ENCODE measurements around the gene TMEM165. TPM values are rescaled to one million over a fixed set of nuclear protein-coding genes. Genes with fewer than 3 reads are reported as not detected.

TMEM165 gene
- total and polyA plus RNA-seq, 9 donors: 33.3 to 230 (median 77.8) TPM

DNA sequence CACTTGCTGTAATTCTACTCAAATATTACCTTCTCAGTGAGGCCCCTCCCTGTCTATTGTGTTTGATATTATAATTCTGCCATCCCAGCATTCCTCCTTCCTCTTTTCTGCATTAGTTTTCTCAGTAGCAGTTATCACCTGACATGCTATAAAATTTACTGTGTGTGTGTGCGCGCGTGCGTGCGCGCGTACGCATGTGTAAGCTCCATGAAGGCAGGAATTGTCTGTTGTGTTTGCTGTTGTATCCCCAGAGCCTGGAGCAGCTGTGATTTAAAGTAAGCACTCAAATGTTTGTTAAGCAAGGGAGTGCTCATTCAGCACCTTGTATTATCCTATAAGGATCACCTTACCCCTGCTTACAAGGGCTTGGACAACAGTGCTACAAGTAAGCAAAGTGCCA, 41.1 kb upstream of the TMEM165 start:
- WGBS, 3 donors: 86 to 99% (median 93%) methylated on average over 8 of the region's 8 CpGs
- no peaks in the 10 kb centered on the region for H3K9me3 ChIP-seq
- H3K27ac ChIP-seq: no peak overlapping the region
- peaks cover 6% of the 10 kb centered on the region for H3K4me1 ChIP-seq (ENCODE audit: insufficient read depth)
- intact Hi-C loops (cut with DNase I): no loop called here
- H3K4me3 ChIP-seq: no peak overlapping the region
- TF ChIP-seq, protein P1, sequence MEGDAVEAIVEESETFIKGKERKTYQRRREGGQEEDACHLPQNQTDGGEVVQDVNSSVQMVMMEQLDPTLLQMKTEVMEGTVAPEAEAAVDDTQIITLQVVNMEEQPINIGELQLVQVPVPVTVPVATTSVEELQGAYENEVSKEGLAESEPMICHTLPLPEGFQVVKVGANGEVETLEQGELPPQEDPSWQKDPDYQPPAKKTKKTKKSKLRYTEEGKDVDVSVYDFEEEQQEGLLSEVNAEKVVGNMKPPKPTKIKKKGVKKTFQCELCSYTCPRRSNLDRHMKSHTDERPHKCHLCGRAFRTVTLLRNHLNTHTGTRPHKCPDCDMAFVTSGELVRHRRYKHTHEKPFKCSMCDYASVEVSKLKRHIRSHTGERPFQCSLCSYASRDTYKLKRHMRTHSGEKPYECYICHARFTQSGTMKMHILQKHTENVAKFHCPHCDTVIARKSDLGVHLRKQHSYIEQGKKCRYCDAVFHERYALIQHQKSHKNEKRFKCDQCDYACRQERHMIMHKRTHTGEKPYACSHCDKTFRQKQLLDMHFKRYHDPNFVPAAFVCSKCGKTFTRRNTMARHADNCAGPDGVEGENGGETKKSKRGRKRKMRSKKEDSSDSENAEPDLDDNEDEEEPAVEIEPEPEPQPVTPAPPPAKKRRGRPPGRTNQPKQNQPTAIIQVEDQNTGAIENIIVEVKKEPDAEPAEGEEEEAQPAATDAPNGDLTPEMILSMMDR (IDR thresholded peaks at IDR 0.05): no peak
- TF ChIP-seq EP300 (IDR thresholded peaks at IDR 0.05) (no peak), POLR2A (IDR thresholded peaks at IDR 0.05) (no peak)
- no peak for DNase-seq
- H3K27me3 ChIP-seq: no peaks in the 10 kb centered on the region
- no peaks in the 10 kb centered on the region for H3K36me3 ChIP-seq

DNA sequence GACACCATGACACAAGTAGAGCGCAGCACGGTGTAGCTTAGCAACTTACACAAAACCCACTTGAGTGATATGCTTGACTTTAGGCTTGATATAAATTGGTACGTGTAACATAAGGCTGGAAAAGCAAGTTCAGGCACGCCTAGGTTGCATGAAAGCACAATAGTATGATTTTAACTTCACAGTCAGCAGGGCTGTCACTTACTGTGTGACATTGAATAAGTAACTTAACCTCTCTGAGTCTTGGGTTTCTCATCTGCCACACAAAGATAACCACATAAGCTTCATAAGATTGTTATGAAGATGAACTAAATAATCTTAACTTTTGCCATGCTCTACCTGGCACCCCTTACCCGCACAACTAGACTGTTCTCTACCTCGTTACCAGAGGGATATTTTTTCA, 40.2 kb upstream of the TMEM165 start:
- no peaks in the 10 kb centered on the region for H3K27me3 ChIP-seq
- 78 to 81% (median 80%) methylated on average over 6 of the region's 6 CpGs for WGBS, 3 donors
- TF ChIP-seq POLR2A (IDR thresholded peaks at IDR 0.05) (no peak), EP300 (IDR thresholded peaks at IDR 0.05) (no peak)
- TF ChIP-seq, protein P1 (IDR thresholded peaks at IDR 0.05): no peak
- H3K4me1 ChIP-seq (ENCODE audit: insufficient read depth): peaks cover 6% of the 10 kb centered on the region
- H3K36me3 ChIP-seq: no peaks in the 10 kb centered on the region
- no peaks in the 10 kb centered on the region for H3K9me3 ChIP-seq
- no peak for DNase-seq
- no peak overlapping the region for H3K27ac ChIP-seq
- intact Hi-C loops (cut with DNase I): no loop called here
- H3K4me3 ChIP-seq: no peak overlapping the region

DNA sequence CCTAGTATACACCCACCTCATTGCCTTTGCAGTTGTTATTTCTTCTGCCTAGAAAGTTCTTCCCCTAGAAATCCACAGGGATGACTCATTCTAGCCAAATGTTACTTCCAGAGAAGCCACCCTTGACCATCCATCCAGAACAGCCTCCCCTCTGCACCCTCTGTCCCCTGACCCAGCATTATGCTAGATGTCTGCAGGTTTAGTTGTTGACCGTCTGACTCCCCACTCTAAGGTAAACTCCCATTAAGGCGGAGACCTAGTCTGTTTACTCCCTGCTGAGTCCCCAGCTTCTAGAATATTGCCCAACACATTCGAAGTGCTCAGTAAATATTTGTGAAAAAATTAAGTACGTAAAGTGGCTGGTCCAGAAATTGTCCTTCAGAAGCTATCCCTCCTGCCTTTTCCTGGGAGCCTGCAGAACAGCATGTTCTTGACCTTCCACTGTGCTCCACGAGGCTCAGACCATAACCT, 38.7 kb upstream of the TMEM165 start:
- H3K4me1 ChIP-seq (ENCODE audit: insufficient read depth): peaks cover 6% of the 10 kb centered on the region
- no peaks in the 10 kb centered on the region for H3K9me3 ChIP-seq
- no peak overlapping the region for H3K27ac ChIP-seq
- DNase-seq: no peak
- TF ChIP-seq, protein P1 (IDR thresholded peaks at IDR 0.05): no peak
- TF ChIP-seq EP300 (IDR thresholded peaks at IDR 0.05) (no peak), POLR2A (IDR thresholded peaks at IDR 0.05) (no peak)
- intact Hi-C loops (cut with DNase I): no loop called here
- no peak overlapping the region for H3K4me3 ChIP-seq
- 75 to 82% (median 77%) methylated on average over 5 of the region's 5 CpGs for WGBS, 3 donors
- H3K27me3 ChIP-seq: no peaks in the 10 kb centered on the region
- H3K36me3 ChIP-seq: no peaks in the 10 kb centered on the region

DNA sequence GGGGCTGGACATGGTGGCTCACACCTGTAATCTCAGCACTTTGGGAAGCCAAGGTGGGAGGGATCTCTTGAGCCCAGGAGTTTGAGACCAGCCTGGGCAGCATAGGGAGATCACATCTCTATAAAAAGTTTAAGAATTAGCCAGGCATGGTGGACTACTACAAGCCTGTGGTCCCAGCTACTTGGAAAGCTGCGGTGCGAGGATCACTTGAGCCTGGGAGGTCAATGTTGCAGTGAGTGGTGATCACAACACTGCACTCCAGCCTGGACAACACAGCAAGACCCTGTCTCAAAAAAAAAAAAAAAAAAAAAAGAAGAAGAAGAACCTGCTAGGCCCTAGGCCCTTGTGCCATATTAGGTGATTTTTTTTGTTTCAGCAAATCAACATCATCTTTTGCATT, 37.5 kb upstream of the TMEM165 start:
- H3K27ac ChIP-seq: no peak overlapping the region
- H3K27me3 ChIP-seq: no peaks in the 10 kb centered on the region
- no peaks in the 10 kb centered on the region for H3K9me3 ChIP-seq
- TF ChIP-seq EP300 (IDR thresholded peaks at IDR 0.05): no peak
- TF ChIP-seq POLR2A (IDR thresholded peaks at IDR 0.05): no peak
- TF ChIP-seq, protein P1 (IDR thresholded peaks at IDR 0.05): no peak
- no peaks in the 10 kb centered on the region for H3K36me3 ChIP-seq
- H3K4me3 ChIP-seq: no peak overlapping the region
- intact Hi-C loops (cut with DNase I): no loop called here
- peaks cover 6% of the 10 kb centered on the region for H3K4me1 ChIP-seq (ENCODE audit: insufficient read depth)
- 93 to 99% (median 96%) methylated on average over 2 of the region's 2 CpGs for WGBS, 3 donors
- no peak for DNase-seq
